ENCODE results near the gene DUOXA2.

The DUOXA2 gene

DNA sequence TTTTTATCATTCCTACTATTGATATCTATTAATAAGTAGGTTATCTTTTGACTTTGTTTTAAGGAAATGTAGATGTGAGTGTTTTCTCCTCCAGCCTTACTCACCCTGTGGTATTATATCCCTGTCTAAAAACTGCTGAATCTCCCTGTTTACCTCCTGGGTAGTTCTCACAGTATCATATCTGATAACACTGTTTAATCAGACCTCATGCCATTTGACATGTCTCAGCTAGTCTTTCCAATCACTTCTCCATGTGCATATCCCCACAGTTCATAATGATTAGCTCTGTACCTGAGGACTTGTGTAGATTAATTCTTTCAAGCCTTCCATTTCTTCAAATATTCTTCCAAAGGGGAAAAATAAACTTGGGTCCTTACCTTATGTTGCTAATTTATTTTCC lies 30.9 kb upstream of the DUOXA2 start (continued):
- TF ChIP-seq, protein P1, sequence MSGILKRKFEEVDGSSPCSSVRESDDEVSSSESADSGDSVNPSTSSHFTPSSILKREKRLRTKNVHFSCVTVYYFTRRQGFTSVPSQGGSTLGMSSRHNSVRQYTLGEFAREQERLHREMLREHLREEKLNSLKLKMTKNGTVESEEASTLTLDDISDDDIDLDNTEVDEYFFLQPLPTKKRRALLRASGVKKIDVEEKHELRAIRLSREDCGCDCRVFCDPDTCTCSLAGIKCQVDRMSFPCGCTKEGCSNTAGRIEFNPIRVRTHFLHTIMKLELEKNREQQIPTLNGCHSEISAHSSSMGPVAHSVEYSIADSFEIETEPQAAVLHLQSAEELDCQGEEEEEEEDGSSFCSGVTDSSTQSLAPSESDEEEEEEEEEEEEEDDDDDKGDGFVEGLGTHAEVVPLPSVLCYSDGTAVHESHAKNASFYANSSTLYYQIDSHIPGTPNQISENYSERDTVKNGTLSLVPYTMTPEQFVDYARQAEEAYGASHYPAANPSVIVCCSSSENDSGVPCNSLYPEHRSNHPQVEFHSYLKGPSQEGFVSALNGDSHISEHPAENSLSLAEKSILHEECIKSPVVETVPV (CRISPR knock-in tag; IDR thresholded peaks at IDR 0.05): no peak
- no peak for TF ChIP-seq CSDC2 (CRISPR knock-in tag; IDR thresholded peaks at IDR 0.05)
- no peak for TF ChIP-seq ESRRG (CRISPR knock-in tag; IDR thresholded peaks at IDR 0.05)

DNA sequence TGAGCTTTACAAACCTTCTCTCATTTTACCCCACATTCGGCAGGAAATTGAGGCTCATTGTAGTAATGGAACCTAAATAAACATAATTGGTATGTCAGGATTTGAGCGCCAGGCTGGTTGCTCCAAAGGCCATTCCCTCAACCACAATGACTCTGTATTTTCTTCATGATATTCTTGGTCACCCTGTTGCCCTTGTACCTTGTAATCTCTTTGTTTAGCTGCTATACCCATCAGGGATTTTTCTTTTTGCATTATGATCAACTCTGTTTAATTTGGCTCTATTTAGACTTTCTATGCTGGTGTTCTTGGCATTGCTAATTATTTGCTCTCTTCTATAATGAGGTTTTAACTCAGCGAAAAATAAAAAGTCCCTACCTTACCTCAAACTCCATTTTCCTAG lies 30.0 kb upstream of the DUOXA2 start:
- TF ChIP-seq ZNF8 (CRISPR knock-in tag; IDR thresholded peaks at IDR 0.05) (no peak), ZC3H10 (CRISPR knock-in tag; IDR thresholded peaks at IDR 0.05) (no peak), ARNTL (CRISPR knock-in tag; IDR thresholded peaks at IDR 0.05; ENCODE audit: borderline replicate concordance, low read depth) (no peak), ZNF70 (CRISPR knock-in tag; IDR thresholded peaks at IDR 0.05) (no peak), GLIS3 (CRISPR knock-in tag; IDR thresholded peaks at IDR 0.05) (no peak), TSHZ2 (CRISPR knock-in tag; IDR thresholded peaks at IDR 0.05) (no peak), CSDC2 (CRISPR knock-in tag; IDR thresholded peaks at IDR 0.05) (no peak), CREB5 (CRISPR knock-in tag; IDR thresholded peaks at IDR 0.05; ENCODE audit: low read depth) (no peak), ZFP3 (CRISPR knock-in tag; IDR thresholded peaks at IDR 0.05) (no peak)
- ATAC-seq: no peak

- no peak for ATAC-seq
- TF ChIP-seq TSHZ2 (CRISPR knock-in tag; IDR thresholded peaks at IDR 0.05) (no peak), SNAI2 (CRISPR knock-in tag; IDR thresholded peaks at IDR 0.05) (no peak), TCF4 (CRISPR knock-in tag; IDR thresholded peaks at IDR 0.05; ENCODE audit: borderline replicate concordance) (no peak), ZNF565 (CRISPR knock-in tag; conservative IDR thresholded peaks at IDR 0.05; ENCODE audit: low read depth) (no peak), ZFP3 (CRISPR knock-in tag; IDR thresholded peaks at IDR 0.05) (no peak)
Measured at GRCh38 chr15:45087513-45087912, 26.6 kb upstream of the DUOXA2 start.

DNA sequence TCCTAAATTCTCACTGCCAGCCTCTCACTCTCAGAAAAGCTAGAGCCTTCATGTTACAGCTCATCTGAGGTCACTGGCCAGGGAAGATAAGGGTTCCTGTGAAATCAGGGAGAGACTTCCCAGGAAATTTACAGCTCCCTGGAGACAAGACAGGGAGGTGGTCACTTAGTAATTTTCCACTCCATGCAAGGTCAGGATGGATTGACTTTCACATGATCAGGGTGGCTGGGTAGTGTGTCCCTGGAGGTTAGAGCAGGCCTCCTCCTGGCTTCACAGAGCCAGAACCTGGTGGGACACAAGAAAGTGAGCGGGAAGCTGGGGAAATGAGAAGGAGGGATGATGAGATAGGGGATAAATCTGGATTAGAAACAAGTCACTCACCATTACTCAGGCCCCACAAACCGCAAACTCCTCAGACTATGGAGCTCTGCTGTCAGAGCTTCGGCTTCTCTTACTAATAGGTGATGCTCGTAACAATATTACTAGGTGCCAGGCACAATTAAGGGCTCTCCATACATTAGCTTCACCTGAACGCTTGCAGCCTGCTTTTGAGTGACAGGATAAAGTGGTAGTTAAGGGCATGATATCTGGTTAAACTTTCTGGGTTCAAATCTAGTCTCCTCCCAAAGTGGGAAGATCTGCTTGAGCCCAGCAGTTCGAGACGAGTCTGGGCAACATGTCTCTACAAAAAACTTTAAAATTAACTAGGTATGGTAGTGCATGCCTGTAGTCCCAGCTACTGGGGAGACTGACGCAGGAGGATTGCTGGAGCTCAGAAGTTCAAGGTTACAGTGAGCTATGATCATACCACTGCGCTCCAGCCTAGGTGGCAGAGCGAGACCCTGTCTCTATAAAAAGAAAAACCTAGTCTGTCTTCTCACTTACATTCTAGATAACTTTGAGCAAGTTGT lies 25.1 kb upstream of the DUOXA2 start:
- TF ChIP-seq ESRRG (CRISPR knock-in tag; IDR thresholded peaks at IDR 0.05) (no peak), TCF4 (CRISPR knock-in tag; IDR thresholded peaks at IDR 0.05; ENCODE audit: borderline replicate concordance) (no peak), POU6F1 (CRISPR knock-in tag; IDR thresholded peaks at IDR 0.05; ENCODE audit: borderline replicate concordance, low read depth) (no peak), ZNF70 (CRISPR knock-in tag; IDR thresholded peaks at IDR 0.05) (no peak), OSR1 (CRISPR knock-in tag; IDR thresholded peaks at IDR 0.05) (no peak), ARNTL (CRISPR knock-in tag; IDR thresholded peaks at IDR 0.05; ENCODE audit: borderline replicate concordance, low read depth) (no peak), ZFP30 (CRISPR knock-in tag; IDR thresholded peaks at IDR 0.05) (no peak), ZNF8 (CRISPR knock-in tag; IDR thresholded peaks at IDR 0.05) (no peak), GLIS3 (CRISPR knock-in tag; IDR thresholded peaks at IDR 0.05) (no peak)
- TF ChIP-seq, protein P1 (CRISPR knock-in tag; IDR thresholded peaks at IDR 0.05): no peak
- ATAC-seq: no peak

Measured in SK-N-SH treated with all-trans-retinoic acid at 6 μM for 48 hours (cell line).